ENCODE results near the gene GALNT9.

Gene GALNT9

GRCh38 chr12:132282031-132282949 is 47.1 kb downstream of the GALNT9 start:
- Mint-ChIP-seq H3K4me1 (ENCODE audit: low read depth) (no peaks in the 10 kb centered on the region), H3K27ac (no peak overlapping the region), H3K4me3 (no peak overlapping the region), H3K36me3 (ENCODE audit: low read depth) (no peaks in the 10 kb centered on the region), H3K27me3 (peaks cover 32% of the 10 kb centered on the region), H3K9me3 (no peaks in the 10 kb centered on the region)

- H3K4me3 Mint-ChIP-seq: no peak overlapping the region
- no peak overlapping the region for H3K27ac Mint-ChIP-seq
- no peaks in the 10 kb centered on the region for H3K9me3 Mint-ChIP-seq
- peaks cover 33% of the 10 kb centered on the region for H3K27me3 Mint-ChIP-seq
- no peaks in the 10 kb centered on the region for H3K4me1 Mint-ChIP-seq (ENCODE audit: low read depth)
- H3K36me3 Mint-ChIP-seq (ENCODE audit: low read depth): no peaks in the 10 kb centered on the region
Measured at GRCh38 chr12:132281038-132281437, 48.4 kb downstream of the GALNT9 start.

- H3K4me1 Mint-ChIP-seq (ENCODE audit: low read depth): no peaks in the 10 kb centered on the region
- no peaks in the 10 kb centered on the region for H3K36me3 Mint-ChIP-seq (ENCODE audit: low read depth)
- H3K4me3 Mint-ChIP-seq: no peak overlapping the region
- peaks cover 33% of the 10 kb centered on the region for H3K27me3 Mint-ChIP-seq
- H3K27ac Mint-ChIP-seq: no peak overlapping the region
- no peaks in the 10 kb centered on the region for H3K9me3 Mint-ChIP-seq
Measured at GRCh38 chr12:132280406-132280805, 49.0 kb downstream of the GALNT9 start.

GRCh38 chr12:132279930-132280329 is 49.5 kb downstream of the GALNT9 start:
- Mint-ChIP-seq H3K27me3 (peaks cover 38% of the 10 kb centered on the region), H3K4me1 (ENCODE audit: low read depth) (no peaks in the 10 kb centered on the region), H3K4me3 (no peak overlapping the region), H3K27ac (no peak overlapping the region), H3K9me3 (no peaks in the 10 kb centered on the region), H3K36me3 (ENCODE audit: low read depth) (no peaks in the 10 kb centered on the region)

GRCh38 chr12:132279184-132279889 is 50.1 kb downstream of the GALNT9 start:
- no peak overlapping the region for H3K4me3 Mint-ChIP-seq
- H3K4me1 Mint-ChIP-seq (ENCODE audit: low read depth): no peaks in the 10 kb centered on the region
- H3K27me3 Mint-ChIP-seq: peaks cover 41% of the 10 kb centered on the region
- H3K9me3 Mint-ChIP-seq: no peaks in the 10 kb centered on the region
- no peaks in the 10 kb centered on the region for H3K36me3 Mint-ChIP-seq (ENCODE audit: low read depth)
- no peak overlapping the region for H3K27ac Mint-ChIP-seq

GRCh38 chr12:132278401-132279183 is 50.8 kb downstream of the GALNT9 start:
- H3K4me1 Mint-ChIP-seq (ENCODE audit: low read depth): no peaks in the 10 kb centered on the region
- H3K9me3 Mint-ChIP-seq: no peaks in the 10 kb centered on the region
- H3K27ac Mint-ChIP-seq: no peak overlapping the region
- H3K4me3 Mint-ChIP-seq: no peak overlapping the region
- H3K27me3 Mint-ChIP-seq: peaks cover 34% of the 10 kb centered on the region
- no peaks in the 10 kb centered on the region for H3K36me3 Mint-ChIP-seq (ENCODE audit: low read depth)

GRCh38 chr12:132277949-132278348 is 51.4 kb downstream of the GALNT9 start:
- no peaks in the 10 kb centered on the region for H3K4me1 Mint-ChIP-seq (ENCODE audit: low read depth)
- H3K36me3 Mint-ChIP-seq (ENCODE audit: low read depth): no peaks in the 10 kb centered on the region
- H3K4me3 Mint-ChIP-seq: no peak overlapping the region
- H3K9me3 Mint-ChIP-seq: no peaks in the 10 kb centered on the region
- H3K27me3 Mint-ChIP-seq: peaks cover 34% of the 10 kb centered on the region
- H3K27ac Mint-ChIP-seq: no peak overlapping the region

- no peaks in the 10 kb centered on the region for H3K4me1 Mint-ChIP-seq (ENCODE audit: low read depth)
- no peaks in the 10 kb centered on the region for H3K9me3 Mint-ChIP-seq
- no peak overlapping the region for H3K4me3 Mint-ChIP-seq
- H3K27me3 Mint-ChIP-seq: peaks cover 34% of the 10 kb centered on the region
- H3K36me3 Mint-ChIP-seq (ENCODE audit: low read depth): no peaks in the 10 kb centered on the region
- H3K27ac Mint-ChIP-seq: no peak overlapping the region
Measured at GRCh38 chr12:132277374-132277941, 51.9 kb downstream of the GALNT9 start.

GRCh38 chr12:132276827-132277373 is 52.5 kb downstream of the GALNT9 start:
- no peaks in the 10 kb centered on the region for H3K4me1 Mint-ChIP-seq (ENCODE audit: low read depth)
- H3K4me3 Mint-ChIP-seq: no peak overlapping the region
- peaks cover 34% of the 10 kb centered on the region for H3K27me3 Mint-ChIP-seq
- H3K27ac Mint-ChIP-seq: no peak overlapping the region
- no peaks in the 10 kb centered on the region for H3K9me3 Mint-ChIP-seq
- no peaks in the 10 kb centered on the region for H3K36me3 Mint-ChIP-seq (ENCODE audit: low read depth)

GRCh38 chr12:132276066-132276826 is 53.1 kb downstream of the GALNT9 start:
- peaks cover 34% of the 10 kb centered on the region for H3K27me3 Mint-ChIP-seq
- no peaks in the 10 kb centered on the region for H3K4me1 Mint-ChIP-seq (ENCODE audit: low read depth)
- H3K9me3 Mint-ChIP-seq: no peaks in the 10 kb centered on the region
- H3K4me3 Mint-ChIP-seq: no peak overlapping the region
- H3K27ac Mint-ChIP-seq: no peak overlapping the region
- no peaks in the 10 kb centered on the region for H3K36me3 Mint-ChIP-seq (ENCODE audit: low read depth)

GRCh38 chr12:132275631-132276030 is 53.8 kb downstream of the GALNT9 start:
- peaks cover 34% of the 10 kb centered on the region for H3K27me3 Mint-ChIP-seq
- no peaks in the 10 kb centered on the region for H3K4me1 Mint-ChIP-seq (ENCODE audit: low read depth)
- H3K36me3 Mint-ChIP-seq (ENCODE audit: low read depth): no peaks in the 10 kb centered on the region
- no peaks in the 10 kb centered on the region for H3K9me3 Mint-ChIP-seq
- no peak overlapping the region for H3K4me3 Mint-ChIP-seq
- H3K27ac Mint-ChIP-seq: no peak overlapping the region

GRCh38 chr12:132275110-132275531 is 54.3 kb downstream of the GALNT9 start:
- Mint-ChIP-seq H3K27ac (no peak overlapping the region), H3K27me3 (peaks cover 33% of the 10 kb centered on the region), H3K4me1 (ENCODE audit: low read depth) (no peaks in the 10 kb centered on the region), H3K36me3 (ENCODE audit: low read depth) (no peaks in the 10 kb centered on the region), H3K4me3 (no peak overlapping the region), H3K9me3 (no peaks in the 10 kb centered on the region)

GRCh38 chr12:132273992-132274334 is 55.4 kb downstream of the GALNT9 start:
- Mint-ChIP-seq H3K9me3 (no peaks in the 10 kb centered on the region), H3K36me3 (ENCODE audit: low read depth) (no peaks in the 10 kb centered on the region), H3K27me3 (peaks cover 25% of the 10 kb centered on the region)

GRCh38 chr12:132272711-132273110 is 56.7 kb downstream of the GALNT9 start:
- Mint-ChIP-seq H3K9me3 (no peaks in the 10 kb centered on the region), H3K4me3 (no peak overlapping the region), H3K36me3 (ENCODE audit: low read depth) (no peaks in the 10 kb centered on the region), H3K27me3 (peaks cover 25% of the 10 kb centered on the region), H3K27ac (no peak overlapping the region), H3K4me1 (ENCODE audit: low read depth) (no peaks in the 10 kb centered on the region)

More at GRCh38 chr12:132273992-132274334, 55.4 kb downstream of the GALNT9 start:
- Mint-ChIP-seq H3K4me3 (no peak overlapping the region), H3K4me1 (ENCODE audit: low read depth) (no peaks in the 10 kb centered on the region), H3K27ac (no peak overlapping the region)
